GM19193 (cell line): ENCODE data around the gene MGAT5B.

Source experiments
- POLR2A ChIP-seq: IDR thresholded peaks from 4 replicates; pipeline ENCODE4 v1.6.1; 2011; ENCODE audit not compliant: insufficient read depth, insufficient read length; ENCODE audit errors: extremely low read depth

Gene MGAT5B

DNA sequence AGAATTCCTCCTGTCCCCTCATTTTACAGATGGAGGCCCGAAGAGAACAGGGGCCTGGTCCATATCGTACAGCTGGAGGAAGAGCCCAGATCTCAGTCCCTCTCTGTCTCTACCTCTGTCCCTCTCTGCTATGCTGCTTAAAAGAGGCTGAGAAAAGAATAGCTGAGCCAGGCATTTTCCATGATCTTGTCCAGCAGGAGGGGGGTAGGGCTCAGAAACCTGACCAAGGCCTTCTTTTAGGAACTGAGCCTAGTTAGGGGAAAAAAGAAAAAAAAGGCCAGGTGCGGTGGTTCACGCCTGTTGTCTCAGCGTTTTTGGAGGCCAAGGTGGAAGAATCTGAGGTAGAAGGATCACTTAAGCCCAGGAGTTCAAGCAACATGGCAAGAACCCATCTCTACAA, 84.2 kb downstream of the MGAT5B start:
- no peak for TF ChIP-seq POLR2A

DNA sequence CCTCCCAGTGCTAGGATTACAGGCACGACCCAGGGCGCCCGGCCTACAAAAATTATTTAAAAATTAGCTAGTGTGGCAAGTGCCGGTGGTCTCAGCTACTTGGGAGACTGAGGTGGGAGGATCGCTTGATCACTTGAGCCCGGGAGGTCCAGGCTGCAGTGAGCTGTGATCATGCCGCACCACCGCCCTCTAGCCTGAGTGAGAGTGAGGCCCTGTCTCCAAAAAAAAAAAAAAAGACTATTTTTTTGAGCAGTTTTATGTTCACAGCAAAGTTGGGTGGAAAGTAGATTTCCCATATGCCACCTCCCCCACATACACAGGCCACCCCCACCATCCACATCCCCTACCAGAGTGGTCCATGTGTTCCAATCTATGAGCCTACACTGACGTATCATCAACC, 84.9 kb downstream of the MGAT5B start:
- TF ChIP-seq POLR2A, result no peak

DNA sequence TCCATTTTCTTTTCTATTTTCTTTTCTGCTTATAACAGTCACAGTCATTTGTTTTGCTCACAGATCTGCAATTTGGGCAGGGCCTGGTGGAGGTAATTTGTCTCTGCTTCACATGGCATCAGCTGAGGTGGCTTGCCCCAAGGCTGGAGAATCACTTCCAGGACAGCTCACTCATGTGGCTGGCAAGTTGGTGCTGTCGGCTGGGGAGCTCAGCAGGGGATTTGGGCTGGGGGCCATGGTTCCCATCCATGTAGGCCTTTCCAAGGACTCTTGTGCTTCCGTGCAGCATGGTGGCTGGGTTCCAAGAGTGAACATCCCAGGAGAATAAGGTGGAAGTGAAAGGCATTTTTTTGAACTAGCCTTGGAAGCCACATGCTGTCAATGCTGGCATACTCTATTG, 85.7 kb downstream of the MGAT5B start:
- TF ChIP-seq POLR2A, result no peak

DNA sequence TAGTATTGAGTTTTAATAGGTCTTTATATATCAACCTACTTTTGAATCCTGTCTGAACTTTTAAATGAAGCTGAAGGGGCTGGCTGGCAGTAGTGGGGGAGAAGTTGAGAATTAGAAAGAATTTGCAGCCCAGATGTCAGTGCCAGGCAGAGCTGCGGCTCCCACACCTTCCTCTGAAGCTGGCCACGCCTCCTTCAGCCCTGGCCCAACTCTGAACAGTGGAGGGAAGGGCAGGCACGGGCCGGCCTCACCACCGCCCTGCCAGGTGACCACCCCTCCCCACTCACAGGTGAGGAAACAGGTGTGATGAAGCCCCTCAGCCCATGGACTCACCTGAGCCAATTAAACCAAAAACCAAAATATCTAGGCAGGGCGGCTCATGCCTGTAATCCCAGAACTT, 87.0 kb downstream of the MGAT5B start:
- TF ChIP-seq POLR2A, result no peak

GRCh38 chr17:76956846-76957540, 88.8 kb downstream of the MGAT5B start:
- no peak for TF ChIP-seq POLR2A

DNA sequence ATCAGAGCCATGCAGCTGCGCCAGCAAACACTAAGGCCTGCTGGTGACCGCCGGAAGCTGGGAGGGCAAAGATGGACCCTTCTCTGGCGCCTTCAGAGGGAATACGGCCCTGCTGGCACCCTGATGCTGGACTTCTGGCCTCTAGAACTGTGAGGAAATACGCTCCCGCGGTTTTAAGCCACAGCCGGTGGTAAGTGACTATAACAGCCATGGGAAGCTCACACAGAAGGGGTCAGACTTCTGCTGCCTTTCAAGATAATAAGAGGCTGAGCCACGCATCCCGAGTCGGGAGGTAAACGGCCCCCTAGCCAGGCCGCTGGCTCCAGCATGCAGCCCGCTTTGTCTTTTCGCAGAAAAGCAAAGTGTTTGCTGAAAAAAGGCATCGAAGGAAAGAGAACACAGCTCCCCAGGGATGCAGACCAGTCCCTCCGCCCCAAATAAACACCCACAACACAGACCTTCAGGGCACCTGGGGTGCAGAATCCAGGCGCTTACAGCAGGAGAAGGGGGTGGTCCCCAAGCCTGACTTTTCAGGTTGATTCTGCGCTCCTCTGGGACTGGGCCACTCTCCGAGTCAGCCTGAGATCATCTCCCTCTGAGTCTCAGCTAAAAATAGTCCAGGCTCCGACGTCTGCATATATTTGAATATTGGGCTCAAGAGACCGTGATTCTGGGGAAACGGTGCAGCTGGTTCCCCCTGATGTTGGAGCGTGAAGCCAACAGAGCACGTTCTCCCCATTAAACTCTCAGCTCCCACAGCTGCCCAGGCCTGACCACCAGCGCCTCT, 89.7 kb downstream of the MGAT5B start:
- TF ChIP-seq POLR2A, result no peak

GRCh38 chr17:76958974-76959373, 90.8 kb downstream of the MGAT5B start:
- TF ChIP-seq POLR2A, result no peak

- TF ChIP-seq POLR2A, result no peak
Observed at GRCh38 chr17:76961869-76962268, 93.7 kb downstream of the MGAT5B start.

- no peak for TF ChIP-seq POLR2A
Observed at GRCh38 chr17:76962858-76963257, 94.7 kb downstream of the MGAT5B start.

GRCh38 chr17:76966016-76966415, 97.8 kb downstream of the MGAT5B start:
- no peak for TF ChIP-seq POLR2A

DNA sequence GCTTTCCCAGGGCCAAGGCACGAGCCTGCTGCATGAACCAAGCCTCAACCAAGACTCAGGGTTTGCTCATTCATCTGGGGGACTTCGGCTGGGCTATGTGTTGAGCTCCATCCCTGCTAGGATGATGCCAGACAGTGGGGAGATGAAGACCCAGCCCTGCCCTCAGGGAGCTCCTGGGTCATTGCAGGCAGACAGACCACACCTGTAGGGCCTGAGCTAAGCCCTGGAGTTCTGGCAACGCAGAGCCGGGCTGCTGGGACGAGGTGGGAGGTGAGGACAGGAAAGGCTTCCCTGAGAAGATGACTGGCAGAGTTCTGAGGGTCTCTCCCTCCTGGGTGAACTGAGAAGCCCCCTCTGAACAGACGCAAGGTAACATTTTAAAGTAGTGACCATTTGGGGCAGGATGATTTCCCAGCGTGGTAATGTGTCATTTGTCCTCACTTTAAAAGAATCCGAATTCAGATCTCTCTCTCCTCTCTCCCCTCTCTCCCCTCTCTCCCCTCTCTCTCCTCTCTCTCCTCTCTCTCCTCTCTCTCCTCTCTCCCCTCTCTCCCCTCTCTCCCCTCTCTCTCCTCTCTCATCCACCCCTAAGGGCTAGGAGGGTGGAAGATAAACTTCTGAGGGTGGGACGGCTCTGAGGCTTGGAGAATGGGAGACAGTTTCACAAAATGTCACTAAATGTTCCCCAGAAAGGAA, 98.4 kb downstream of the MGAT5B start:
- no peak for TF ChIP-seq POLR2A

- TF ChIP-seq POLR2A, result no peak
Observed at GRCh38 chr17:76967762-76968161, 99.6 kb downstream of the MGAT5B start.

DNA sequence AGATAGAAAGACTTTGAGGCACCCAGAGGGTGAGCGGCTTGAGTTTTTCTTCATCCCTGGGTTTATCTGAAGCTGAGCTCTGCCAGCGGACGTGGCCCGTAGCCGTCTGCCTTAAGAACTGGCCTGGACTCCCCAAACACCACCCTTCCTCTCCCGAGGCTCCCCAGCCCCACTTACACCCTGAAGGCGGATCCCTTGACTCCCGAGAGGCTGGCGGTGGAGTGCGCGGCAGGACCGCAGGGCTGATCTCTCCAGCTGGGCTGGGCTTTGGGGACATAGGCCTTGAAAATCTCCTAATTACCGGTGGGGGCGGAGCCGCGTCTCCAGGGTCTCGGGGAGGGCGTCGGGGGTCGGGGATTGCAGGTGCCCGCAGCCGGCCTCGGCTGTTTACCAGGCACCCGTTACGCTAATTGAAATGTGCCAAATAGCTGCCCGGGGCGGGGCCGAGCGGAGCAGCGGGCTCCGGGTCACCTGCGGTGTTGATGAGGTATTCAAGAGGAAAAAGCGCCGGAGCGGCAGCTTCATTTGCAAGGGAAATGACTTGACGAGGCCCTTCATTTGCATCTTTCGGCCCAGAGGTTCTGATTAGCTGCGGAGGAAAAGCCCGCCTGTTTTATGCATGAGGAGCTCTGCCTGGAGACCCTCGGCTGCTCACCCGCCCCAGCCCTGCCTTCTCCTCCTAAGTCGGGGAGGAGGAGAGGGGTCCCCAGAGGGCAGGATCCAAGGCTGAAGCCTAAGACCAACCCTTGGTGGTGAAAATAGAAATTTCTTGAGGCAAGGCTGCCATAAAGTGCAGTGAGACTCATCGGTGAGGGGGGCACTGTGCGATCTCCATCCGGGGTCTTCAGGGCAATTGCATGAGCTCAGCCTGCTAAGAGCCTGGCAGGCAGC, 100.7 kb downstream of the MGAT5B start:
- TF ChIP-seq POLR2A, result no peak

DNA sequence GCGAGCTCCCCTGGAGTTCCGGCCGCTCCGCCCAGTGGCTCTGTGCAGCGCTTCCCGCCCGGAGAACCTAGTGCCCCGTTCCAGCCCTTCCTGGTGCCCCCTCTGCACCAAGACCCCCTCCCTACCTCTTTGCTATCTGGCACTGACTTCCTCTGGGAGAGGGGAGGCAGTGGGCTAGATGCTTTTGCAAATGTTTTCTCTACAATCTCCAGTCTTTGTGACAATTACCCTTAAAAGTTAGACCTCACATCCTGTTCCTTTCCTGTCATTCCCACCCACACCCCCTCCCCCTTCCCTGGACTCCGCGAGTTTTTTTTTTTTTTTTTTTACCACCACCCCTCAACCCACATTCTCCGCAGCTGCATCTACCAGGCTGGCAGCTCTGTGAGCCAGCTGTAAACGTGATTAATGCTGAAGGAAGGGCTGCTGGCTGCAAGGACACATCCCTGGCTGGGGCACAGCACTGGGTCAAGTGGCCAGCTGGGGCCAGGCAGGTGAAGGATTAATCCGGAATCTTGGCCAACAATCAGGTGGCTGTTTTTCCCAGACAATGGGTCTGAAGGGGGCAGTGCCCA, 101.5 kb downstream of the MGAT5B start:
- no peak for TF ChIP-seq POLR2A

GRCh38 chr17:76972046-76972641, 103.9 kb downstream of the MGAT5B start:
- TF ChIP-seq POLR2A, result no peak

DNA sequence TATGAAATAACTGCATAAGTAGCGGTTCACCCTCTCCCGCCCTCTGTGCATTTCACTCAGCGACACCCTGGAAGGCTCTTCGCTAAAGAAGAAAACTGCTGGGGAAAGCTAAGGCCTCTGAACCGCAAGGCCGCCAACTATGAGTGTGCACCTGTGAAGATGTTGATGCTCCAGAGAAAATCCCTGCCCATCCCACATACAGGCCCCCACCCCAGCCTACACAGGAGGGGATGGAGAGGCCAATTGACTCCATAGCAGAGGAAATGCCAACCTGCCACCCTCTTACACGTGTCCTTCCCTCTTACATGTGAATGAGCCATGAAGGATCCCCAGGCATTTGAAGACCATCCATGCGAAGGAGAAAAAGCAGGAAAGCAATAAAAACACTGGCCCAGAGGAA, 104.8 kb downstream of the MGAT5B start:
- TF ChIP-seq POLR2A, result no peak
